Transverse colon (tissue), 4 donors: ENCODE measurements around the gene AKIRIN2. TPM values are rescaled to one million over a fixed set of nuclear protein-coding genes. Genes with fewer than 3 reads are reported as not detected.

Experiments used
- DNase-seq: peaks from one replicate; pipeline ENCODE4 v3.0.0-alpha.2; 2019
- H3K27ac ChIP-seq, 4 donors: fragments of 200-600 bp; sonication (generic); 2 replicates each; pipeline ENCODE4 v1.5.1; 2016 to 2018; ENCODE audit warnings: inconsistent platforms in 4 of 4
- H3K27me3 ChIP-seq: fragments of 200-600 bp; sonication (generic); 2 replicates; pipeline ENCODE4 v1.5.1; 2017; ENCODE audit warnings: inconsistent platforms
- H3K36me3 ChIP-seq, 4 donors: fragments of 200-600 bp; sonication (generic); 2 replicates each; pipeline ENCODE4 v1.5.1; 2017 to 2019; ENCODE audit warnings: inconsistent platforms in 4 of 4
- H3K4me1 ChIP-seq, 4 donors: fragments of 200-600 bp; sonication (generic); 2 replicates each; pipeline ENCODE4 v1.5.1; 2017 to 2020; ENCODE audit warnings: inconsistent platforms in 4 of 4
- H3K4me3 ChIP-seq, 4 donors: fragments of 200-600 bp; sonication (generic); 1 replicate in 1 of 4; 2 replicates in 3 of 4; pipeline versions ENCODE4 v1.5.1 to v1.6.1; 2017 to 2019; ENCODE audit warnings: inconsistent platforms in 4 of 4
- H3K9me3 ChIP-seq, 2 donors: fragments of 200-600 bp; sonication (generic); 2 replicates each; pipeline ENCODE4 v1.5.1; 2017 to 2019; ENCODE audit warnings: inconsistent platforms in 2 of 2
- EP300 ChIP-seq: sonication (generic); formaldehyde crosslinking; IDR thresholded peaks from one replicate; pipeline ENCODE4 v1.6.1; 2017; ENCODE audit warnings: antibody characterized with exemption, low read depth
- POLR2A ChIP-seq: fragments of 450-650 bp; IDR thresholded peaks from one replicate; pipeline ENCODE4 v1.6.1; 2016; ENCODE audit warnings: antibody characterized with exemption, mild to moderate bottlenecking, moderate library complexity
- POLR2AphosphoS5 ChIP-seq, 3 donors: sonication (generic); formaldehyde crosslinking; IDR thresholded peaks; one replicate each; pipeline ENCODE4 v1.6.1; 2016; ENCODE audit warnings: antibody characterized with exemption in 3 of 3
- WGBS, 2 donors: methylation state at CpG; one replicate each; pipeline ENCODE4 v1.1.5; 2018; ENCODE audit warnings: low coverage in 1 of 2; 5-methylcytosine and 5-hydroxymethylcytosine counted together
- in situ Hi-C, 4 donors: fragments of 200-750 bp; cut with MboI; loops; one replicate each; pipeline versions ENCODE4 v1.15.0 to v1.15.1; 2017; ENCODE audit warnings: low sequenced_read_pairs in 3 of 4, low pct_ligation_motif_present in 1 of 4, low pct_unique_long_range_greater_than_20kb in 1 of 4
- intact Hi-C: fragments of 100-400 bp; cut with DNase I; formaldehyde crosslinking; loops from one replicate; pipeline ENCODE4 v1.15.1; 2023; ENCODE audit warnings: low total_unique reads
- total RNA-seq, 4 donors: library from RNA; depleted of rRNA; stranded (reverse); fragments of >200 nt; gene quantifications; one replicate each; pipeline ENCODE4 v1.1.0, GENCODE V29; 2016
- TF ChIP-seq, protein P1 (sequence below), 5 experiments: fragments of 200-600 bp in 3 of 5; fragments of 450-650 bp in 2 of 5; sonication (generic) in 3 of 5; IDR thresholded peaks; 1 replicate in 2 of 5; 2 replicates in 3 of 5; pipeline ENCODE4 v1.5.1; 2016 to 2017; ENCODE audit warnings: antibody characterized with exemption in 5 of 5, inconsistent platforms in 3 of 5, mild to moderate bottlenecking in 2 of 5, moderate library complexity in 1 of 5

Gene AKIRIN2
- total RNA-seq, 4 donors from 2014 or later = 16.3 to 44.9 (median 20.7) TPM

DNA sequence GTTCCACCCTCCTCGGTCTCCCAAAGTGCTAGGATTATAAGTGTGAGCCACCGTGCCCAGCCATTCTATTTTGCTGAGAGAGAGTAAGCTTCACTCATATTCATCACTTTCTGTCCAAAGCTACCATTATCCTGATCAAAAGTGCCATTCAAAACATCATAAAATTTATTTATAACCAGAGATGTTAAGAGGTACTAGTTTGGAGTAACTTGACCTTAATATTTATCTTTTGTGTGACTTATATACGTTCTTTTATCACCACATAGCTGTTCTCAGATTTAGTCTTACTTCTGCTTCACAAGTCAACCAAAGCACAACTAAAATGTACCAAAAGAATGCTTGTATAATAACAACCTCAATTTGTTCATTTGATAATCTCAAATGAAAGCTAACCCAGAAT lies 18.1 kb downstream of the AKIRIN2 start:
- H3K4me1 ChIP-seq = peaks cover 4 to 41% (median 34%) of the 10 kb centered on the region in 4 donors
- no peak overlapping the region for H3K4me3 ChIP-seq
- H3K9me3 ChIP-seq = no peaks in the 10 kb centered on the region
- no peak overlapping the region for H3K27ac ChIP-seq
- intact Hi-C loops = no loop called here
- TF ChIP-seq, protein P1, sequence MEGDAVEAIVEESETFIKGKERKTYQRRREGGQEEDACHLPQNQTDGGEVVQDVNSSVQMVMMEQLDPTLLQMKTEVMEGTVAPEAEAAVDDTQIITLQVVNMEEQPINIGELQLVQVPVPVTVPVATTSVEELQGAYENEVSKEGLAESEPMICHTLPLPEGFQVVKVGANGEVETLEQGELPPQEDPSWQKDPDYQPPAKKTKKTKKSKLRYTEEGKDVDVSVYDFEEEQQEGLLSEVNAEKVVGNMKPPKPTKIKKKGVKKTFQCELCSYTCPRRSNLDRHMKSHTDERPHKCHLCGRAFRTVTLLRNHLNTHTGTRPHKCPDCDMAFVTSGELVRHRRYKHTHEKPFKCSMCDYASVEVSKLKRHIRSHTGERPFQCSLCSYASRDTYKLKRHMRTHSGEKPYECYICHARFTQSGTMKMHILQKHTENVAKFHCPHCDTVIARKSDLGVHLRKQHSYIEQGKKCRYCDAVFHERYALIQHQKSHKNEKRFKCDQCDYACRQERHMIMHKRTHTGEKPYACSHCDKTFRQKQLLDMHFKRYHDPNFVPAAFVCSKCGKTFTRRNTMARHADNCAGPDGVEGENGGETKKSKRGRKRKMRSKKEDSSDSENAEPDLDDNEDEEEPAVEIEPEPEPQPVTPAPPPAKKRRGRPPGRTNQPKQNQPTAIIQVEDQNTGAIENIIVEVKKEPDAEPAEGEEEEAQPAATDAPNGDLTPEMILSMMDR (IDR thresholded peaks at IDR 0.05) = no peak
- TF ChIP-seq POLR2A = no peak
- DNase-seq = no peak
- 76 to 77% methylated on average over 2 to 3 of the region's 3 CpGs for WGBS, 2 donors
- in situ Hi-C loops = no loop called here
- peaks cover 0 to 6% (median 0%) of the 10 kb centered on the region in 4 donors for H3K36me3 ChIP-seq
- no peaks in the 10 kb centered on the region for H3K27me3 ChIP-seq

DNA sequence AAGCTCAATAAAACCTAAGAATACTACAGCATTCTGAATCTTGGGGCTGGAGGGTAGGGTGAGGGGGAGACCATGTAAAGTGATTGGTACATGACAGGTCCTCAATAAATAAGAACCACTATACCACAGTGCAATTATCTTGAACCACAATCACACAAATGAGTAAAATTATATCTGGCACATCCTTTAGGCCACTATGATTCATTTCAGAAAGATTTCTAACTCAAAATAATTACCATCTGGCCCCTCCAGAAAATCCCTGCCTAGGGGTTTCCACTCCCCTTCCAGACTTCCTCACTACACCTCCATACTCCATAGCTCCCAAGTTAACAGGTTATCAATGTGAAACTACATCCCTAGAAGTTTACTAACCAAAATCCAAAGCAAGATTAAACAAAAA lies 19.7 kb downstream of the AKIRIN2 start:
- no peak overlapping the region for H3K27ac ChIP-seq
- peaks cover 0 to 14% (median 5%) of the 10 kb centered on the region in 4 donors for H3K36me3 ChIP-seq
- intact Hi-C loops (no loop called here), in situ Hi-C loops (no loop called here)
- no peaks in the 10 kb centered on the region for H3K27me3 ChIP-seq
- H3K4me3 ChIP-seq = no peak overlapping the region
- TF ChIP-seq POLR2A = no peak
- TF ChIP-seq, protein P1 (IDR thresholded peaks at IDR 0.05) = no peak
- no peak for TF ChIP-seq EP300
- no peak for TF ChIP-seq POLR2AphosphoS5 (IDR thresholded peaks at IDR 0.05)
- no peak for DNase-seq
- H3K4me1 ChIP-seq = peaks cover 4 to 41% (median 33%) of the 10 kb centered on the region in 4 donors
- H3K9me3 ChIP-seq = no peaks in the 10 kb centered on the region

DNA sequence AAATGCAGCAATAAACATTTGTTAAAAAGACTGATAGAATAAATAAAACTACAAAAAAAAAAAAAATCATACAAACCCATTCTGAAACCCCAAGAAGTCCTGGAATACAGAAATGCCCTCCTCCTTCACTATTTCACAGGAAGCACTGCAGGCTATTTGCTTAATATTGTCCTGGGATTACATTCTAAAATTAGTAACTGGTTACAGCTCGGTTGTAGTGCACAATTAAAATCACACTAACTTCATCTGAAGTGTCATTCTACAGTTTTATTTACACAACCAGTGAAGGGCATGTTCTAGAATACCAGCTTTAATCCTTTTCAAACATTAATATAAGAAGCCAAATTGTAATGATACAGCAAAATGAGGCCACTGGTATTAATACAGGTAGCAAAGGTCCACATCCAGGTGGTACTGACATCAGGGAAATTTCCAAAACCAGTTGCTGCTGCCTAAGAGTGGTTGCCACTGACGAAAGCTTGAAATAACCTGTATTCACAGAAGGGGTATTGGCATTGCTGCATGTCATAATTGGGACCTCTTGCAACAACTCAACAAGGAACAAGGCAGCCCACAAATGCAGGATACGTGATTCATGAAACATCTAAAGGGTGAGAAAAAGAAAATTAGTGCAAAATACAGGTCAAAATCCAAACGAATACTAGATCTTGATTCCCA lies 26.9 kb downstream of the AKIRIN2 start:
- H3K36me3 ChIP-seq = peaks cover 0 to 49% (median 15%) of the 10 kb centered on the region in 4 donors
- no peaks in the 10 kb centered on the region for H3K27me3 ChIP-seq
- no peaks in the 10 kb centered on the region for H3K9me3 ChIP-seq
- 69 to 72% methylated on average over 4 of the region's 4 CpGs for WGBS, 2 donors
- peaks cover 0 to 9% (median 0%) of the 10 kb centered on the region in 4 donors for H3K4me1 ChIP-seq
- H3K27ac ChIP-seq = no peak overlapping the region
- TF ChIP-seq, protein P1 (IDR thresholded peaks at IDR 0.05) = no peak
- TF ChIP-seq POLR2A (no peak), POLR2AphosphoS5 (IDR thresholded peaks at IDR 0.05) (no peak), EP300 (no peak)
- DNase-seq = no peak
- intact Hi-C loops = no loop called here
- no peak overlapping the region for H3K4me3 ChIP-seq
- in situ Hi-C loops = no loop called here

DNA sequence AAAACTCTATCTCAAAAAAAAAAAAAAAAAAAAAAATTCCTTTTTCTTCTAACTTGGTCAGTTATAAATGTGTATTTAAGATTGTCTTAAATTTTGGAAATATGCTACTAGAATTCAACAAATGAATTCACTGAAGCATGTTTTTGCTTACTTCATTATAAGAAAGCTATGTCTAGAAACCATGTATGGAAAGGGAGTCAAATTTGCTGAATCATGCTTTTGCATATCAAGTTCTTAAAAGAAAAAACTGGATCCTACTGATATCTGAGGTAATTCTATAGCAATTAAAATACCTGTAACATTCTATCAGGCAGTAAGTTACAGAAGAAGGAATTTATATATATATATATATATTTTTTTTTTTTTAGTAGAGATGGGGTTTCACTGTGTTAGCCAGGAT lies 27.7 kb downstream of the AKIRIN2 start:
- no peaks in the 10 kb centered on the region for H3K27me3 ChIP-seq
- H3K4me3 ChIP-seq = no peak overlapping the region
- peaks cover 0 to 49% (median 15%) of the 10 kb centered on the region in 4 donors for H3K36me3 ChIP-seq
- H3K4me1 ChIP-seq = peaks cover 0 to 9% (median 0%) of the 10 kb centered on the region in 4 donors
- no peaks in the 10 kb centered on the region for H3K9me3 ChIP-seq
- intact Hi-C loops (no loop called here), in situ Hi-C loops (no loop called here)
- H3K27ac ChIP-seq = no peak overlapping the region
- no peak for DNase-seq
- TF ChIP-seq EP300 (no peak), POLR2A (no peak), POLR2AphosphoS5 (IDR thresholded peaks at IDR 0.05) (no peak)
- TF ChIP-seq, protein P1 (IDR thresholded peaks at IDR 0.05) = no peak
